Thyroid gland (tissue), 4 donors: ENCODE data around the gene RALGAPB. TPM values are rescaled to one million over a fixed set of nuclear protein-coding genes. Genes with fewer than 3 reads are reported as not detected.

Experiments used
- DNase-seq, 2 donors: peaks; one replicate each; pipeline ENCODE4 v3.0.0-alpha.2; 2019
- H3K27ac ChIP-seq, 3 donors: fragments of 200-600 bp; sonication (generic); 1 replicate in 2 of 3; 2 replicates in 1 of 3; pipeline ENCODE4 v1.5.1; 2016 to 2019; ENCODE audit warnings: mild to moderate bottlenecking in 1 of 3, moderate library complexity in 1 of 3
- H3K27me3 ChIP-seq: fragments of 200-600 bp; sonication (generic); one replicate; pipeline ENCODE4 v1.5.1; 2019
- H3K36me3 ChIP-seq, 2 donors: fragments of 200-600 bp; sonication (generic); one replicate each; pipeline ENCODE4 v1.5.1; 2016 to 2019
- H3K4me1 ChIP-seq, 2 donors: fragments of 200-600 bp; sonication (generic); one replicate each; pipeline ENCODE4 v1.5.1; 2017 to 2019
- H3K4me3 ChIP-seq, 3 donors: fragments of 200-600 bp; sonication (generic); replicated peaks in 1 of 3; 1 replicate in 2 of 3; 2 replicates in 1 of 3; pipeline ENCODE4 v1.5.1; 2016; ENCODE audit warnings: mild to moderate bottlenecking in 1 of 3
- H3K9me3 ChIP-seq: fragments of 200-600 bp; sonication (generic); one replicate; pipeline ENCODE4 v1.5.1; 2017
- CTCF ChIP-seq, 6 experiments: fragments of 200-600 bp in 3 of 6; fragments of 450-650 bp in 3 of 6; sonication (generic) in 3 of 6; IDR thresholded peaks; one replicate each; pipeline ENCODE4 v1.5.1; 2016 to 2019; ENCODE audit warnings: antibody characterized with exemption in 6 of 6, mild to moderate bottlenecking in 2 of 6, inconsistent platforms in 1 of 6, moderate library complexity in 1 of 6
- POLR2A ChIP-seq, 2 donors: fragments of 450-650 bp; IDR thresholded peaks; one replicate each; pipeline ENCODE4 v1.6.1; 2017; ENCODE audit warnings: antibody characterized with exemption in 2 of 2, mild to moderate bottlenecking in 2 of 2, moderate library complexity in 1 of 2
- WGBS, 2 donors: methylation state at CpG; one replicate each; pipeline ENCODE4 v1.1.5; 2017; 5-methylcytosine and 5-hydroxymethylcytosine counted together
- intact Hi-C: fragments of 100-400 bp; cut with DNase I; formaldehyde crosslinking; loops from one replicate; pipeline ENCODE4 v1.15.1; 2023
- total RNA-seq, 4 donors: library from RNA; depleted of rRNA; stranded (reverse); fragments of >200 nt; gene quantifications; one replicate each; pipeline ENCODE4 v1.2.3, GENCODE V29; 2016

RALGAPB gene
- total RNA-seq, 4 donors from 2014 or later: 53.6 to 79.8 (median 62.1) TPM

GRCh38 chr20:38548356-38549083 lies 75.9 kb downstream of the RALGAPB start:
- H3K36me3 ChIP-seq: peaks cover 52 to 61% of the 10 kb centered on the region in 2 donors
- H3K9me3 ChIP-seq: no peaks in the 10 kb centered on the region
- H3K27ac ChIP-seq: no peak overlapping the region
- no peak overlapping the region for H3K4me3 ChIP-seq
- intact Hi-C loops: no loop called here
- 93 to 98% methylated on average over 3 of the region's 3 CpGs for WGBS, 2 donors
- H3K4me1 ChIP-seq: no peaks in the 10 kb centered on the region
- DNase-seq: no peak
- TF ChIP-seq POLR2A (IDR thresholded peaks at IDR 0.05) (no peak), CTCF (IDR thresholded peaks at IDR 0.05) (no peak)
- no peaks in the 10 kb centered on the region for H3K27me3 ChIP-seq

- Histone ChIP-seq H3K9me3 (no peaks in the 10 kb centered on the region), H3K27me3 (no peaks in the 10 kb centered on the region), H3K4me3 (no peak overlapping the region), H3K27ac (no peak overlapping the region), H3K4me1 (no peaks in the 10 kb centered on the region), H3K36me3 (peaks cover 55 to 60% of the 10 kb centered on the region in 2 donors)
- no peak for TF ChIP-seq POLR2A (IDR thresholded peaks at IDR 0.05)
- TF ChIP-seq CTCF (IDR thresholded peaks at IDR 0.05): no peak
- WGBS, 2 donors: 100% methylated on average over 1 of the region's 1 CpG
- no peak for DNase-seq
- intact Hi-C loops: no loop called here
These were observed 77.6 kb downstream of the RALGAPB start for GRCh38 chr20:38550274-38550673.

- intact Hi-C loops: no loop called here
These were observed 78.5 kb downstream of the RALGAPB start for GRCh38 chr20:38551056-38551626.

GRCh38 chr20:38554986-38555385 lies 82.3 kb downstream of the RALGAPB start:
- H3K9me3 ChIP-seq: no peaks in the 10 kb centered on the region
- no peaks in the 10 kb centered on the region for H3K27me3 ChIP-seq
- WGBS, 2 donors: 94 to 96% methylated on average over 2 of the region's 2 CpGs
- DNase-seq: no peak
- no peak overlapping the region for H3K27ac ChIP-seq
- peaks cover 38 to 50% of the 10 kb centered on the region in 2 donors for H3K36me3 ChIP-seq
- H3K4me3 ChIP-seq: no peak overlapping the region
- H3K4me1 ChIP-seq: no peaks in the 10 kb centered on the region
- intact Hi-C loops: no loop called here
- TF ChIP-seq CTCF (IDR thresholded peaks at IDR 0.05): no peak
- TF ChIP-seq POLR2A (IDR thresholded peaks at IDR 0.05): no peak

More at GRCh38 chr20:38551056-38551626, 78.5 kb downstream of the RALGAPB start:
- no peaks in the 10 kb centered on the region for H3K27me3 ChIP-seq
- H3K9me3 ChIP-seq: no peaks in the 10 kb centered on the region
- no peak for DNase-seq
- no peak overlapping the region for H3K27ac ChIP-seq
- WGBS, 2 donors: 92 to 94% methylated on average over 7 of the region's 7 CpGs
- no peaks in the 10 kb centered on the region for H3K4me1 ChIP-seq
- TF ChIP-seq POLR2A (IDR thresholded peaks at IDR 0.05) (no peak), CTCF (IDR thresholded peaks at IDR 0.05) (no peak)
- H3K4me3 ChIP-seq: no peak overlapping the region
- H3K36me3 ChIP-seq: peaks cover 53 to 55% of the 10 kb centered on the region in 2 donors

- peaks cover 38 to 50% of the 10 kb centered on the region in 2 donors for H3K36me3 ChIP-seq
- intact Hi-C loops: no loop called here
These were observed 82.8 kb downstream of the RALGAPB start for GRCh38 chr20:38555395-38555794.

More at GRCh38 chr20:38555395-38555794, 82.8 kb downstream of the RALGAPB start:
- no peak for DNase-seq
- Histone ChIP-seq H3K27ac (no peak overlapping the region), H3K4me3 (no peak overlapping the region), H3K27me3 (no peaks in the 10 kb centered on the region), H3K4me1 (no peaks in the 10 kb centered on the region), H3K9me3 (no peaks in the 10 kb centered on the region)
- TF ChIP-seq POLR2A (IDR thresholded peaks at IDR 0.05) (no peak), CTCF (IDR thresholded peaks at IDR 0.05) (no peak)
